ENCODE measurements around the gene OR1N2. TPM values are rescaled to one million over a fixed set of nuclear protein-coding genes. Genes with fewer than 3 reads are reported as not detected.

The OR1N2 gene
- total and polyA plus RNA-seq, 2 of the 4 experiments (the other 2 are of a cell fraction): not detected

DNA sequence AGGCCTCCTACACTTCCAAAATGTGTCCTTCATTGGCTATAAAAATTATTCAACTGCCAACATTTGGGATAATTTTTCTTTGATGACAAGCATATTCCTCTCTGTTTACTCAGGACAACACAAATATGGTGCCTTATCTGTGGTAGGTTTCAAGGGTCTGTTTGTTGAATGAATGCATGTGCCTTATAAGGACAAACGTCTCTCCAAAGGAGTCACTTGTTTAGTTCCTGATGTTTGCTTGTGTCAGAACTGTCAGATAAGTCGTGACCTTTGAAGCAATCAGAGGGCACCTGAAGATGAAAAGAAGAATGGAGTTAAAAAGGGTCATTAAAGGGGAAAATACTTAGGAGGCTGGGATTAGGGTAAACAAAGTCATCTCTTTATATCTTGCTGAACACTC is 45.9 kb upstream of the OR1N2 start:
- Histone ChIP-seq H2BK5ac (ENCODE audit: low read depth, low read length, poor library complexity, severe bottlenecking) (no peak overlapping the region), H3K9me1 (ENCODE audit: insufficient read depth, low read length) (no peaks in the 10 kb centered on the region), H3K14ac (replicated peaks; ENCODE audit: low read depth, low read length) (no peak overlapping the region), H2AK5ac (ENCODE audit: low read depth, low read length) (no peak overlapping the region), H3K79me1 (ENCODE audit: low read depth in 1 of 2, low read length in 2 of 2) (no peaks in the 10 kb centered on the region), H3K23ac (ENCODE audit: low read depth, low read length) (no peak overlapping the region), H3K9me3 (ENCODE audit: control insufficient read depth, insufficient read depth, low read length) (no peaks in the 10 kb centered on the region), H3K4me2 (ENCODE audit: low read depth, low read length) (no peak overlapping the region), H2AK9ac (replicated peaks; ENCODE audit: low read depth, low read length, poor library complexity) (no peak overlapping the region), H2AFZ (replicated peaks; ENCODE audit: low read length, poor library complexity) (no peak overlapping the region), H2BK15ac (ENCODE audit: low read depth, low read length) (no peak overlapping the region), H4K8ac (ENCODE audit: low read depth in 2 of 2, low read length in 2 of 2) (no peak overlapping the region), H4K20me1 (ENCODE audit: insufficient read depth, low read length) (no peaks in the 10 kb centered on the region), H3K4me1 (ENCODE audit: control insufficient read depth, insufficient read depth, low read length) (no peaks in the 10 kb centered on the region), H3K36me3 (ENCODE audit: control insufficient read depth, insufficient read depth, low read length) (no peaks in the 10 kb centered on the region), H3K9ac (ENCODE audit: low read depth, low read length) (no peak overlapping the region), H3K4ac (ENCODE audit: low read depth, low read length) (no peak overlapping the region), H3K4me3 (ENCODE audit: insufficient read depth, low read depth, low read length) (no peak overlapping the region), H3K27ac (ENCODE audit: insufficient read depth, low read length) (no peak overlapping the region), H2BK20ac (ENCODE audit: low read depth, low read length) (no peak overlapping the region), H2BK120ac (ENCODE audit: low read depth, low read length) (no peak overlapping the region), H4K91ac (ENCODE audit: insufficient read depth, low read depth, low read length) (no peak overlapping the region), H4K5ac (ENCODE audit: low read depth, low read length) (no peak overlapping the region), H3K56ac (ENCODE audit: extremely low read depth, insufficient read depth, low read length) (no peak overlapping the region), H3K27me3 (ENCODE audit: control insufficient read depth, insufficient read depth, low read length) (peaks cover 11% of the 10 kb centered on the region), H3K18ac (ENCODE audit: low read depth, low read length) (no peak overlapping the region)
- ATAC-seq (ENCODE audit: low read depth) (no peak), DNase-seq (no peak)
- intact Hi-C loops (cut with micrococcal nuclease) (no loop called here), dilution Hi-C loops (cut with HindIII; ENCODE audit: low sequenced_read_pairs, unreplicated experiment) (no loop called here), in situ Hi-C loops (cut with MboI; ENCODE audit: low sequenced_read_pairs) (no loop called here)
- ChIA-PET CTCF (no interaction called here), POLR2A (ENCODE audit: unreplicated experiment) (no interaction called here)
- no TSS peak for BruUV-seq (replicated peaks)
- 0% methylated on average over 1 of the region's 2 CpGs; no CpG with 5 or more reads in 1 of the 2 experiments for WGBS, 2 experiments (ENCODE audit: extremely low coverage in 2 of 2, insufficient read length in 1 of 2)
- no peak for TF ChIP-seq MAFK (IDR thresholded peaks at IDR 0.05; ENCODE audit: low read depth, low read length)
